ENCODE data around the gene TKFC.

The TKFC gene

GRCh38 chr11:61370349-61371005, 37.4 kb downstream of the TKFC start:
- no peak for DNase-seq
- peaks cover 23 to 60% (median 40%) of the 10 kb centered on the region in 4 experiments for H3K36me3 ChIP-seq (ENCODE audit: control insufficient read depth in 4 of 4, insufficient read depth in 4 of 4, low read length in 3 of 4)
- ChIA-PET CTCF (interaction anchor here (1.8 to 4.0 kb wide), 3 partner anchors 15 to 22 kb away, joined by 4 to 22 read pairs (median 15); no protein-coding TSS in a partner anchor), POLR2A (interaction anchor here (0.8 to 0.9 kb wide), 2 partner anchors 10 to 11 kb away, joined by 3 read pairs; no protein-coding TSS in a partner anchor)
- peaks cover 0 to 6% (median 0%) of the 10 kb centered on the region in 5 experiments for H3K9me3 ChIP-seq (ENCODE audit: control extremely low read depth in 1 of 5, control insufficient read depth in 4 of 5, insufficient read depth in 2 of 5, low read depth in 1 of 5, low read length in 4 of 5)
- no peak overlapping the region for H3K27ac ChIP-seq (ENCODE audit: insufficient read depth in 1 of 2, low read depth in 1 of 2, low read length in 2 of 2, poor library complexity in 1 of 2, severe bottlenecking in 2 of 2)
- no peaks in the 10 kb centered on the region for H3K27me3 ChIP-seq (replicated peaks in 2 of 5; ENCODE audit: control insufficient read depth in 4 of 5, insufficient read depth in 5 of 5, low read length in 4 of 5)
- 96% methylated on average over 6 of the region's 8 CpGs for WGBS (ENCODE audit: insufficient coverage)
- H3K4me1 ChIP-seq (ENCODE audit: control extremely low read depth in 1 of 4, control insufficient read depth in 4 of 4, insufficient read depth in 4 of 4, low read length in 3 of 4) = no peaks in the 10 kb centered on the region
- H3K4me3 ChIP-seq (ENCODE audit: control insufficient read depth in 1 of 7, extremely low read depth in 1 of 7, insufficient read depth in 4 of 7, low read depth in 2 of 7, low read length in 6 of 7) = no peak overlapping the region

GRCh38 chr11:61372659-61373420, 39.8 kb downstream of the TKFC start:
- H3K36me3 ChIP-seq (ENCODE audit: control insufficient read depth in 4 of 4, insufficient read depth in 4 of 4, low read length in 3 of 4) = peaks cover 16 to 39% (median 24%) of the 10 kb centered on the region in 4 experiments
- H3K4me1 ChIP-seq (ENCODE audit: control extremely low read depth in 1 of 4, control insufficient read depth in 4 of 4, insufficient read depth in 4 of 4, low read length in 3 of 4) = no peaks in the 10 kb centered on the region
- CTCF ChIA-PET = interaction anchor here (1.4 to 3.8 kb wide), 2 partner anchors 13 to 36 kb away, joined by 3 to 22 read pairs; no protein-coding TSS in a partner anchor
- no peak overlapping the region for H3K4me3 ChIP-seq (ENCODE audit: control insufficient read depth in 1 of 7, extremely low read depth in 1 of 7, insufficient read depth in 4 of 7, low read depth in 2 of 7, low read length in 6 of 7)
- no peak overlapping the region for H3K27ac ChIP-seq (ENCODE audit: insufficient read depth in 1 of 2, low read depth in 1 of 2, low read length in 2 of 2, poor library complexity in 1 of 2, severe bottlenecking in 2 of 2)
- DNase-seq = no peak
- H3K9me3 ChIP-seq (ENCODE audit: control extremely low read depth in 1 of 5, control insufficient read depth in 4 of 5, insufficient read depth in 2 of 5, low read depth in 1 of 5, low read length in 4 of 5) = peaks cover 0 to 6% (median 0%) of the 10 kb centered on the region in 5 experiments
- POLR2A ChIA-PET = no interaction called here
- no peaks in the 10 kb centered on the region for H3K27me3 ChIP-seq (replicated peaks in 2 of 5; ENCODE audit: control insufficient read depth in 4 of 5, insufficient read depth in 5 of 5, low read length in 4 of 5)
- WGBS (ENCODE audit: insufficient coverage) = 98% methylated on average over 5 of the region's 8 CpGs

- ChIA-PET CTCF (interaction anchor here (1.5 to 3.1 kb wide), 3 partner anchors 8 to 12 kb away, joined by 4 to 21 read pairs (median 9); no protein-coding TSS in a partner anchor), POLR2A (no interaction called here)
- H3K27me3 ChIP-seq (replicated peaks in 2 of 5; ENCODE audit: control insufficient read depth in 4 of 5, insufficient read depth in 5 of 5, low read length in 4 of 5) = no peaks in the 10 kb centered on the region
- no peak overlapping the region for H3K27ac ChIP-seq (ENCODE audit: insufficient read depth in 1 of 2, low read depth in 1 of 2, low read length in 2 of 2, poor library complexity in 1 of 2, severe bottlenecking in 2 of 2)
- WGBS (ENCODE audit: insufficient coverage) = 96% methylated on average over 5 of the region's 6 CpGs
- H3K9me3 ChIP-seq (ENCODE audit: control extremely low read depth in 1 of 5, control insufficient read depth in 4 of 5, insufficient read depth in 2 of 5, low read depth in 1 of 5, low read length in 4 of 5) = peaks cover 0 to 6% (median 0%) of the 10 kb centered on the region in 5 experiments
- H3K4me1 ChIP-seq (ENCODE audit: control extremely low read depth in 1 of 4, control insufficient read depth in 4 of 4, insufficient read depth in 4 of 4, low read length in 3 of 4) = no peaks in the 10 kb centered on the region
- no peak overlapping the region for H3K4me3 ChIP-seq (ENCODE audit: control insufficient read depth in 1 of 7, extremely low read depth in 1 of 7, insufficient read depth in 4 of 7, low read depth in 2 of 7, low read length in 6 of 7)
- H3K36me3 ChIP-seq (ENCODE audit: control insufficient read depth in 4 of 4, insufficient read depth in 4 of 4, low read length in 3 of 4) = peaks cover 3 to 11% (median 5%) of the 10 kb centered on the region in 4 experiments
- DNase-seq = no peak
These were observed 42.7 kb downstream of the TKFC start for GRCh38 chr11:61375761-61376108.

- ChIA-PET CTCF (no interaction called here), POLR2A (no interaction called here)
- 100% methylated on average over 3 of the region's 6 CpGs for WGBS (ENCODE audit: insufficient coverage)
- Histone ChIP-seq H3K27ac (ENCODE audit: insufficient read depth in 1 of 2, low read depth in 1 of 2, low read length in 2 of 2, poor library complexity in 1 of 2, severe bottlenecking in 2 of 2) (no peak overlapping the region), H3K9me3 (ENCODE audit: control extremely low read depth in 1 of 5, control insufficient read depth in 4 of 5, insufficient read depth in 2 of 5, low read depth in 1 of 5, low read length in 4 of 5) (peaks cover 0 to 6% (median 0%) of the 10 kb centered on the region in 5 experiments), H3K27me3 (replicated peaks in 2 of 5; ENCODE audit: control insufficient read depth in 4 of 5, insufficient read depth in 5 of 5, low read length in 4 of 5) (no peaks in the 10 kb centered on the region), H3K36me3 (ENCODE audit: control insufficient read depth in 4 of 4, insufficient read depth in 4 of 4, low read length in 3 of 4) (peaks cover 3 to 10% (median 4%) of the 10 kb centered on the region in 4 experiments), H3K4me1 (ENCODE audit: control extremely low read depth in 1 of 4, control insufficient read depth in 4 of 4, insufficient read depth in 4 of 4, low read length in 3 of 4) (no peaks in the 10 kb centered on the region), H3K4me3 (ENCODE audit: control insufficient read depth in 1 of 7, extremely low read depth in 1 of 7, insufficient read depth in 4 of 7, low read depth in 2 of 7, low read length in 6 of 7) (no peak overlapping the region)
- no peak for DNase-seq
These were observed 44.6 kb downstream of the TKFC start for GRCh38 chr11:61377461-61378160.

GRCh38 chr11:61378713-61379313, 45.8 kb downstream of the TKFC start:
- no peak for DNase-seq
- H3K36me3 ChIP-seq (ENCODE audit: control insufficient read depth in 4 of 4, insufficient read depth in 4 of 4, low read length in 3 of 4) = peaks cover 0 to 7% (median 3%) of the 10 kb centered on the region in 4 experiments
- 100% methylated on average over 4 of the region's 5 CpGs for WGBS (ENCODE audit: insufficient coverage)
- ChIA-PET CTCF (interaction anchor here (1.1 to 1.3 kb wide), 2 partner anchors 30 to 42 kb away, joined by 4 to 7 read pairs; no protein-coding TSS in a partner anchor), POLR2A (no interaction called here)
- no peaks in the 10 kb centered on the region for H3K4me1 ChIP-seq (ENCODE audit: control extremely low read depth in 1 of 4, control insufficient read depth in 4 of 4, insufficient read depth in 4 of 4, low read length in 3 of 4)
- no peaks in the 10 kb centered on the region for H3K27me3 ChIP-seq (replicated peaks in 2 of 5; ENCODE audit: control insufficient read depth in 4 of 5, insufficient read depth in 5 of 5, low read length in 4 of 5)
- no peak overlapping the region for H3K4me3 ChIP-seq (ENCODE audit: control insufficient read depth in 1 of 7, extremely low read depth in 1 of 7, insufficient read depth in 4 of 7, low read depth in 2 of 7, low read length in 6 of 7)
- H3K27ac ChIP-seq (ENCODE audit: insufficient read depth in 1 of 2, low read depth in 1 of 2, low read length in 2 of 2, poor library complexity in 1 of 2, severe bottlenecking in 2 of 2) = no peak overlapping the region
- H3K9me3 ChIP-seq (ENCODE audit: control extremely low read depth in 1 of 5, control insufficient read depth in 4 of 5, insufficient read depth in 2 of 5, low read depth in 1 of 5, low read length in 4 of 5) = peaks cover 0 to 6% (median 0%) of the 10 kb centered on the region in 5 experiments

GRCh38 chr11:61380884-61381283, 47.9 kb downstream of the TKFC start:
- Histone ChIP-seq H3K36me3 (ENCODE audit: control insufficient read depth in 4 of 4, insufficient read depth in 4 of 4, low read length in 3 of 4) (peaks cover 0 to 2% (median 0%) of the 10 kb centered on the region in 4 experiments), H3K9me3 (ENCODE audit: control extremely low read depth in 1 of 5, control insufficient read depth in 4 of 5, insufficient read depth in 2 of 5, low read depth in 1 of 5, low read length in 4 of 5) (no peaks in the 10 kb centered on the region), H3K4me1 (ENCODE audit: control extremely low read depth in 1 of 4, control insufficient read depth in 4 of 4, insufficient read depth in 4 of 4, low read length in 3 of 4) (peaks cover 0 to 2% (median 0%) of the 10 kb centered on the region in 4 experiments), H3K27me3 (replicated peaks in 2 of 5; ENCODE audit: control insufficient read depth in 4 of 5, insufficient read depth in 5 of 5, low read length in 4 of 5) (no peaks in the 10 kb centered on the region), H3K27ac (ENCODE audit: insufficient read depth in 1 of 2, low read depth in 1 of 2, low read length in 2 of 2, poor library complexity in 1 of 2, severe bottlenecking in 2 of 2) (no peak overlapping the region), H3K4me3 (ENCODE audit: control insufficient read depth in 1 of 7, extremely low read depth in 1 of 7, insufficient read depth in 4 of 7, low read depth in 2 of 7, low read length in 6 of 7) (no peak overlapping the region)
- 100% methylated on average over 5 of the region's 9 CpGs for WGBS (ENCODE audit: insufficient coverage)
- ChIA-PET CTCF (interaction anchor here (1.1 to 14.4 kb wide), 3 partner anchors 12 to 43 kb away, joined by 4 to 341 read pairs (median 83); partner anchors contain the start of genes DDB1, TKFC and TMEM216), POLR2A (interaction anchor here (1.6 kb wide), 1 partner anchor 44 kb away, joined by 3 read pairs; no protein-coding TSS in a partner anchor)
- no peak for DNase-seq

Data from common myeloid progenitor, CD34-positive (primary cell).